Right cardiac atrium (tissue), 5 donors: ENCODE measurements around the gene CSPG4. TPM values are rescaled to one million over a fixed set of nuclear protein-coding genes. Genes with fewer than 3 reads are reported as not detected.
"Not testable (repeated sequence)": the region's sequence is repeated elsewhere in the genome, so short reads cannot be mapped to it uniquely, and the experiment has no call there.

Experiments
- ATAC-seq, 2 donors: fragments of 200-7000 bp; cut with Tn5 transposase; one replicate each; pipeline versions ENCODE4 v1.8.0 to v1.9.1; 2020; ENCODE audit warnings: moderate library complexity in 2 of 2, mild to moderate bottlenecking in 1 of 2
- DNase-seq, 3 donors: peaks; one replicate each; pipeline ENCODE4 v3.0.0-alpha.2; 2020
- H3K27ac ChIP-seq: one replicate; pipeline ENCODE4 v1.5.1; 2013; ENCODE audit warnings: mild to moderate bottlenecking, low read length, control low read depth, moderate library complexity
- H3K27me3 ChIP-seq: one replicate; pipeline ENCODE4 v1.6.1; 2013; ENCODE audit not compliant: control insufficient read depth, insufficient read depth
- H3K4me1 ChIP-seq: one replicate; pipeline ENCODE4 v1.6.1; 2013; ENCODE audit warnings: low read length; ENCODE audit not compliant: control insufficient read depth, insufficient read depth
- H3K4me3 ChIP-seq: one replicate; pipeline ENCODE4 v1.5.1; 2013; ENCODE audit warnings: low read length, control low read depth
- H3K9me3 ChIP-seq: one replicate; pipeline ENCODE4 v1.6.1; 2013; ENCODE audit warnings: low read length; ENCODE audit not compliant: control insufficient read depth
- WGBS: extraction: QIAGEN DNeasy Blood & Tissue Kit; methylation state at CpG from one replicate; pipeline ENCODE4 v1.1.7; 2013; 5-methylcytosine and 5-hydroxymethylcytosine counted together
- intact Hi-C, 4 donors: fragments of 100-400 bp; cut with DNase I; formaldehyde crosslinking; loops; one replicate each; pipeline versions ENCODE4 v1.11.0 to v1.14.0; 2022 to 2023
- polyA plus RNA-seq: library from polyadenylated mRNA; stranded (reverse); fragments of 200-250 nt; gene quantifications from one replicate; pipeline ENCODE4 v1.2.3, GENCODE V29; 2013
- total RNA-seq, 4 donors: library from RNA; stranded (reverse); fragmentation: NEBNext Ultra II Directional; extraction: Animal tissue kit (Norgen Biotek cat#: 25700); gene quantifications; one replicate each; pipeline ENCODE4 v1.2.1, GENCODE V29; 2021
- donor health status: healthy with polysubstance abuse.
- donor health status: DM: no; HTN: yes; CAD: no.
- donor health status: DM: no; HTN: no; CAD: no.
- donor health status: DM: no; HTN: yes; CAD: no; lungs with severe emphysema.
- donor health status: DM: yes; HTN: yes; CAD: no.

CSPG4 gene
- total and polyA plus RNA-seq, 5 donors, result 10.1 to 48.9 (median 14.7) TPM

DNA sequence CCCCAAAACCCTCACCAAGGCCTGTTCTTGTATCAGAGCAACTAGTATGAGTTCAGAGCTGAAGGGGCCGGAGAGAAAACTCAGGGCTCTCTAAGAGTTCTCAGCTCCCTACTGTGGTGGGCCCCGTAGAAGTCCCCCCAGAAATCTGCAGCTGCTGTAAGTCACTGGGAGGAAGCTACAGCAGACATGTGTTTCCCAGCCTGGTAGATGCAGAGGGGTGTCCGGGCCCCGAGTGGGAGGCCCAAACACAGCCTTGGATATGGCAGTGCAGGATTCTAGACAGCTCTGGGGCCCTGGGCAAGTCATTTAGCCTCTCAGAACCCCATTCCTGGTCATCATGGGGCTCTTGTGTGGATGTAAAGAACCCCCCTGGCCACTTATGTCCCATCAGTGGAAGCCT lies 39.2 kb upstream of the CSPG4 start:
- WGBS, result 87% methylated on average over 4 of the region's 4 CpGs
- intact Hi-C loops, result no loop called here

DNA sequence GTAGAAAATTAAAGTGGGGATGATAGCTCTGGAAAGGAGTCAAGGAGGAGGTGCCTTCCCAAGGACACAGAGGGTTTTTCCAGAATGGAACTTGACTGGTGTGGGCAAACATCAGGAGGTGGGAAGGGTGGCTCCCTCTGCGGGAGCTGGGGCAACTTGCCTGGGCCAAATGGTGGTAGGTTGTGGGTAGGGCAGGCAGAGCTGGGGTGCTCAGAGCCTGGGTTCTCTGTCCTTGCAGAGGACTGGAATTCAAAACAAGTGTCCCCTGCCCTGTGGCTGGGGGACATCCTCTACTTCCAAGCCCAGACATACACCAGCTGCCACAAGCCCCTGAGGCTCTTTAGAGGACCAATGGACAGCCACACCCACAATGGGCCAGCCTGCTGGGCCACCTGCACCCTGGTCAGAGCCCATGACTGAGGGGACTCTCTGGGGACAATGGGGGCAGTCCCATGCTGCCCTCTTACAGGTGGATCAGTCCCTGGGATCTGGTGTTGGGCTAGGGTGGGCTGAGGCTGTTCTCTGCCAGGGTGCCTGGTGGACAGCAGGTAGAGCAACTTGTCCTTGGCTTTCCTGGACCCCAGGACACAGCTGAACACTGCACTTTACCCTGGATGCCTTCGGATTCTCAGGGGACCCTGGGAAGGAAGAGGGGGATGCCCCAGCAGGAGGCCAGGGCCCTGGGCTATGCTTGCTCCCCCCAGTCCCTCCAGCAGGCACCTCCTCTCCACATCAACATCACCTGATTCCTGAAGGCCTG lies 38.6 kb upstream of the CSPG4 start:
- Histone ChIP-seq H3K9me3 (no peaks in the 10 kb centered on the region), H3K4me3 (no peak overlapping the region), H3K4me1 (no peaks in the 10 kb centered on the region), H3K27ac (no peak overlapping the region), H3K27me3 (no peaks in the 10 kb centered on the region)
- intact Hi-C loops, result no loop called here
- DNase-seq, result peak in 1 of 3 donors; percentile 7
- 56% methylated on average over 2 of the region's 2 CpGs for WGBS
- ATAC-seq, result no peak

More for the DNA sequence above, 39.2 kb upstream of the CSPG4 start:
- H3K27ac ChIP-seq, result no peak overlapping the region
- DNase-seq (no peak), ATAC-seq (no peak)
- no peak overlapping the region for H3K4me3 ChIP-seq
- no peaks in the 10 kb centered on the region for H3K27me3 ChIP-seq
- H3K9me3 ChIP-seq, result no peaks in the 10 kb centered on the region
- no peaks in the 10 kb centered on the region for H3K4me1 ChIP-seq

DNA sequence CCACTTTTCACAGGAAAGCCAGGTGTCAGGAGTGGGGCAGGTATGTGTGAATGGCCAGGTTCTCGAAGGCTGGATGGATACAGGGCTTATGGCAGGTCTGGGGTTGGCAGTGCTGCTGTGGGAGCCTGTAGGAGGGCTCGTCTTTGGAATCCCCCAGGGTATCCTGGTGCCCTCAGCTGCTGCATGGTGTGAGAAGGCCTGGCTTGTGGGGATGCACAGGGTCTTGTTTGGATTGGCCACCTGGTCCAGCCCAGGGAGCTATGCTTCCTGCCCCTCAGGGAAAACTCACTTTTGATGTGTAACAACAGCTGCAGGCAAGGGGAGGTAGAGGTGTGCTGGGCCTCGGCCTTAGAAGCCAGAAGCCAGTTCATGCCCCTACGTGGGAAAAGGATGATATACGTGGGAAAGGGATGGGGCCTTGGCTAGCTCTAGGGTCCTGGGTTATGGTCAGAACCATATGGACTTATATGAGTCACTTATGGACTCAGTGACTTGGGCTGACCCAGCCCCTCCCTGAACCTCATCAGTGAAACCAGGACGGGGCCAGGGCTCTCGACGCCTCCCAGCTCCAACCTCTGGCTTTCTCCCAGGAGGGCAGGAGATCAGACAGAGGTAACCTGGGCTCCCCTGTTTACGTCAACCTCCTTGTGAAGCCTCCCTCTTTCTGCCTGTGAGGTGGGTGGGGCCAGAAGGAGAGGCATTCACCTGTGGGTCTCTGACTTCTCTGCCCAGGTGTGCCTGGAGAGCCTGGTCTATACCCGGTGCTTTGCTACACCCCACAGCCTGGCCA lies 37.8 kb upstream of the CSPG4 start:
- H3K27ac ChIP-seq, result no peak overlapping the region
- no peaks in the 10 kb centered on the region for H3K9me3 ChIP-seq
- intact Hi-C loops, result no loop called here
- no peaks in the 10 kb centered on the region for H3K4me1 ChIP-seq
- DNase-seq (peak in 1 of 3 donors; percentile 16), ATAC-seq (no peak)
- no peak overlapping the region for H3K4me3 ChIP-seq
- H3K27me3 ChIP-seq, result no peaks in the 10 kb centered on the region
- 90% methylated on average over 10 of the region's 10 CpGs for WGBS

DNA sequence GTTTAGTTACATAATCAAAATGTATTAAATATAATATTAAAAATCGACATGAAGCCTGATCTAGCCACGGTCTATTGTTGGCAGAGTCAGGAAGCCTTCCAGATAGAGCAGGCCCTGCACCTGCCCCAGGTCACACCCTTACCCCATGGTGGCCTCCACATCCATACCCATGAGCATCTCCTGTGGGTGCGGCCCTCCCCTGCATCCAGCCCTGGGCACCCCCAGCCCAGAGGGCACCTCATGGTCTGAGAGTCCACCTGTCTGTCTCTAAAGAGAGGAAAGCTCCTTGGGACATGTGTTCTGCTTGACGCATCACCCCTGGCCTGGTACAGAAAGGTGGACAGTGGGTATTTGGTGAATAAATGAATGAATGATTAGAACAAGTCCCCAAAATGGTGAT lies 37.2 kb upstream of the CSPG4 start:
- H3K27ac ChIP-seq, result no peak overlapping the region
- intact Hi-C loops, result no loop called here
- WGBS, result 93% methylated on average over 4 of the region's 4 CpGs
- no peak for ATAC-seq
- peak in 1 of 3 donors; percentile 9 for DNase-seq
- no peaks in the 10 kb centered on the region for H3K27me3 ChIP-seq
- no peaks in the 10 kb centered on the region for H3K9me3 ChIP-seq
- H3K4me3 ChIP-seq, result no peak overlapping the region
- no peaks in the 10 kb centered on the region for H3K4me1 ChIP-seq

DNA sequence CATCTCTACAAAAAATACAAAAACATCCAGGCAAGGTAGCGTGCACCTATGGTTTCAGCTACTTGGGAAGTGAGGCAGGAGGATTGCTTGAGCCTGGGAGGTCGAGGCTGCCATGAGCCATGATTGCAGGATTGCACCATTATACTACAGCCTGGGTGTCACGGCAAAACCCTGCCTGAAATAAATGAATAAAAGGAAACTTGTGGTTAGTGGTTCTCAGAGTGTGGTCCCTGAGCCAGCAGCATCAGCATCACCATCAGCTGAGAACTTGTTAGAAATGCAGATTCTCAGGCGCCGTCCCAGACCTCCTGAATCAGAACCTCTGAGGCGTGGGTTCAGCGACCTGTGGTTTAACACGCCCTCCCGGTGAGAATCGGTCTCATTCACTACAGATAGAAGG lies 36.2 kb upstream of the CSPG4 start:
- intact Hi-C loops, H3K27me3 ChIP-seq, H3K4me1 ChIP-seq, H3K9me3 ChIP-seq, DNase-seq, H3K27ac ChIP-seq, ATAC-seq, H3K4me3 ChIP-seq: not testable (repeated sequence)
- WGBS, result 84% methylated on average over 8 of the region's 10 CpGs

DNA sequence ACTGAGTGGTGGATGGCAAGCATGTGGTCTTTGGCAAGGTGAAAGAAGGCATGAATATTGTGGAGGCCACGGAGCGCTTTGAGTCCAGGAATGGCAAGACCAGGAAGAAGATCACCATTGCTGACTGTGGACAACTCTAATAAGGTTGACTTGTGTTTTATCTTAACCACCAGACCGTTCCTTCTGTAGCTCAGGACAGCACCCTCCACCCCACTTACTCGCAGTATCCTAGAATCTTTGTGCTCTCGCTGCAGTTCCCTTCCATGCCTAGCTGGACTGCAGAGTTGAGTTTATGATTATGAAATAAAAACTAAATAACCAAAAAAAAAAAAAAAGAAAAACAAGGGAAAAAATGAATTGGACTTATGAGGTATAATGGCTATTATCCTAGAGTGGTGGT lies 34.5 kb upstream of the CSPG4 start:
- intact Hi-C loops, H3K4me1 ChIP-seq, H3K27me3 ChIP-seq, H3K4me3 ChIP-seq, H3K27ac ChIP-seq, ATAC-seq, H3K9me3 ChIP-seq, DNase-seq: not testable (repeated sequence)
- 89% methylated on average over 5 of the region's 5 CpGs for WGBS

DNA sequence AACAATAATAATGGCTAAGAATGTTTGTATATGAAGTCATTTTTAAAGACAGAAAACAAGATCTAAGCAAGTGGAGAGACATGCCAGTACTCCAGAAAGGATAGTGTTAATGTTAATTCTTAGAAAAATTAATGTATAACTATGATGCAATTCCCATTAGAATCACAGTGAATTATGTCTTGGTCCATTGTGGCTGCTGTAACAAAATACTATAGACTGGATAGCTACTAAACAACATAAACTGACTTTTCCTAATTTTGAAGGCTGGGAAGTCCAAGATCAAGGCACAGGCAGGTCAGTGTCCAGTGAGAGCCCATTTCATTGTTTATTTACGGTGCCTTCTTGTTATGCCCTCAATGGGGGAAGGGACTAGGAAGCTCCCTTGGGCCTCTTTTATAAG lies 32.7 kb upstream of the CSPG4 start:
- Histone ChIP-seq H3K27me3 (no peaks in the 10 kb centered on the region), H3K4me1 (no peaks in the 10 kb centered on the region), H3K27ac (no peak overlapping the region), H3K9me3 (no peaks in the 10 kb centered on the region), H3K4me3 (no peak overlapping the region)
- 77% methylated on average over 1 of the region's 1 CpG for WGBS
- no peak for DNase-seq
- ATAC-seq, result no peak
- intact Hi-C loops, result no loop called here

DNA sequence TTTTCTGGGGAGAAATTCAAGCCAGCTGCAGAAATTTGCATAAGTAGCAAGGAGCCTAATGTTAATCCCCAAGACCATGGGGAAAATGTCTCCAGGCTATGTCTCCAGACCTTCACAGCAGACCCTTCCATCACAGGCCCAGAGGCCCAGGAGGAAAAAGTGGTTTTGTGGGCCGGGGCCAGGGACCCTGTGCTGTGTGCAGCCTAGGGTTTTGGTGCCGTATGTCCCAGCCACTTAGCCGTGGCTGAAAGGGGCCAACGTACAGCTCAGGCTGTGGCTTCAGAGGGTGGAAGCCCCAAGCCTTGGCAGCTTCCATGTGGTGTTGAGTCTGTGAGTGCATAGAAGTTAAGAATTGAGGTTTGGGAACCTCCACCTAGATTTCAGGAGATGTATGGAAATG lies 29.7 kb upstream of the CSPG4 start:
- H3K4me3 ChIP-seq, intact Hi-C loops, H3K27ac ChIP-seq, ATAC-seq, H3K9me3 ChIP-seq, H3K4me1 ChIP-seq, H3K27me3 ChIP-seq: not testable (repeated sequence)
- peak in 1 of 3 donors; percentile 14 for DNase-seq
- 98% methylated on average over 4 of the region's 4 CpGs for whole genome bisulfite sequencing

DNA sequence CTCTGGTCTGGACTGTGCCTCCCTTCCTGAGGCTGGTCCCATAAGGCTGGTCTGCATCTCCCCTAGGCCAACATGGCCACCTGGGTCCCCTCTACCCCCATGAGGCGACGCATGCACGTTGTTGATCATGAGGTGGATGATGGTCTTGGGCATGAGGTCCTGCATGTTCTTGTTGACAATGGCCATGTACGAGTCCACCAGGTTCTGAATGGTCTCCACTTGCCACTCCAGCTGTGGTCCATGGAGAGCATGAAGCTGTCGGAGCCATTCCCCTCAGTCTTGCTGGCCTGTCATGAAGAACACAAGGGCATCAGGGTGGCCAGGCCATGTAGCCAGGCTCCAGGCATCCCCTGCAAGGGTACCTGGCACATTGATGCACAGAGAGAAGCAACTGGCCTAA lies 27.1 kb upstream of the CSPG4 start:
- intact Hi-C loops, result loop anchor here in 1 of 4 donors (10.0 kb wide), 2 partner anchors 55 to 105 kb away; no protein-coding TSS in a partner anchor
- Histone ChIP-seq H3K4me3 (no peak overlapping the region), H3K27ac (no peak overlapping the region), H3K4me1 (no peaks in the 10 kb centered on the region), H3K27me3 (no peaks in the 10 kb centered on the region), H3K9me3 (no peaks in the 10 kb centered on the region)
- DNase-seq (peak in 1 of 3 donors; percentile 45), ATAC-seq (no peak)
- WGBS, result 93% methylated on average over 5 of the region's 5 CpGs

DNA sequence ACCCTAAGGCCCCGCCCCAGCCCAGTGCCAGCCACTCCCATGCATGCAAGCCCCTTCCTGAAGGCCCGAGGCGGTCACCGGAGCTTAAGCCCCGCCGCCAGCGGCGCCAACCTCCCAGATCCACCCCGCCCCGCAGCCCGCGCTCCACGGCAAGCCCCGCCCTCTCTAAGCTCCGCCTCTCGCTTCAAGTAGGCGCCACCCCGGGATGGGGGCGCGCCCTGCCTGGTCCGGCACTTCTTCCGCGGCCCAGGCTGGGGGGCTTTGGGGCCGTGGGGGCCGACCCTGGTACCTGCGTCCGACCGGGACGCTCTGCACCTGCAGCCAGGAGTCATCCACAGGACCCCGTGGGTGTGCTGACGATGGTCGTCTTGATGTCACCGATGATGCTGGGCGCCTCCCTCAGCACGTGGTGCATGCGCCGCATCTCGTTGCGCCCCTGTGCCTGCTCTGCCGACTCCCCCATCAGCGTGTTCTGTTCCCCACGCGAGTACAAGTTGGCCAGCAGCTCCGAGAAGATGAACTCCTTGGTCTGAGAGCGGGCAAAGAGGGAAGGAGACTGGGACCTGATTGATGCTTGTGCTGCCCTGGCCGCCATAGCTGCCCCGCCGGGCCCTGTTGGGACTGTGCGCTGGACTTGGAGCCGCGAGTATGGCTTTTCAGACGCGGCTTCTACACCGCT lies 26.1 kb upstream of the CSPG4 start:
- ATAC-seq (peak; percentile 98 to 99), DNase-seq (peak; percentile 96 to 98 (median 98))
- intact Hi-C loops, result loop anchor here in 1 of 4 donors (10.0 kb wide), 2 partner anchors 54 to 104 kb away; no protein-coding TSS in a partner anchor
- 6% methylated on average over 54 of the region's 54 CpGs for WGBS
- peak overlapping the region; percentile 62 for H3K4me3 ChIP-seq
- H3K9me3 ChIP-seq, result no peaks in the 10 kb centered on the region
- no peak overlapping the region for H3K27ac ChIP-seq
- no peaks in the 10 kb centered on the region for H3K4me1 ChIP-seq
- H3K27me3 ChIP-seq, result no peaks in the 10 kb centered on the region
